HepG2 (cell line): Measurements from ENCODE around the gene GSTA1. TPM values are rescaled to one million over a fixed set of nuclear protein-coding genes. Genes with fewer than 3 reads are reported as not detected.
A peak's percentile ranks its signal among the peaks of the same experiment; 100 is the strongest.

Experiments used
- ERF ChIP-seq: IDR thresholded peaks from 2 replicates; pipeline ENCODE4 v1.6.1; 2018; ENCODE audit warnings: missing biosample characterization, missing genetic modification reagents
- ISX ChIP-seq: sonication (generic); formaldehyde crosslinking; conservative IDR thresholded peaks from 2 replicates; pipeline ENCODE4 v1.5.0; 2020; ENCODE audit warnings: missing genetic modification reagents
- PAF1 ChIP-seq: IDR thresholded peaks from 2 replicates; pipeline ENCODE4 v1.6.1; 2016; ENCODE audit warnings: missing genetic modification reagents, missing compliant biosample characterization
- PAXIP1 ChIP-seq: sonication (generic); formaldehyde crosslinking; conservative IDR thresholded peaks from 2 replicates; pipeline ENCODE4 v1.4.0; 2020; ENCODE audit warnings: mild to moderate bottlenecking, missing genetic modification reagents, moderate library complexity
- PHB2 ChIP-seq: fragments of 450-650 bp; IDR thresholded peaks from 2 replicates; pipeline ENCODE4 v1.6.1; 2018; ENCODE audit not compliant: partially characterized antibody
- POLR2AphosphoS5 ChIP-seq: IDR thresholded peaks from 2 replicates; pipeline ENCODE4 v1.6.1; 2012; ENCODE audit warnings: low read depth, low read length
- SETDB1 ChIP-seq: sonication (generic); formaldehyde crosslinking; IDR thresholded peaks from 2 replicates; pipeline ENCODE4 v1.5.1; 2020; ENCODE audit warnings: missing genetic modification reagents, mild to moderate bottlenecking, borderline replicate concordance
- SMYD3 ChIP-seq: sonication (generic); formaldehyde crosslinking; IDR thresholded peaks from 2 replicates; pipeline ENCODE4 v1.8.1; 2023; ENCODE audit warnings: mild to moderate bottlenecking, missing genetic modification reagents
- STAT6 ChIP-seq: sonication (generic); formaldehyde crosslinking; IDR thresholded peaks from 2 replicates; pipeline ENCODE4 v1.4.0; 2020; ENCODE audit warnings: missing genetic modification reagents, mild to moderate bottlenecking, borderline replicate concordance
- TBL1XR1 ChIP-seq: fragments of 150-350 bp; IDR thresholded peaks from 2 replicates; pipeline ENCODE4 v1.6.1; 2014; ENCODE audit warnings: borderline replicate concordance, low read length; ENCODE audit not compliant: partially characterized antibody
- TGIF2 ChIP-seq: IDR thresholded peaks from 2 replicates; pipeline ENCODE4 v1.6.1; 2016; ENCODE audit warnings: control low read depth, missing compliant biosample characterization
- XRCC5 ChIP-seq: fragments of 200-400 bp; formaldehyde crosslinking; optimal IDR thresholded peaks from 2 replicates; pipeline ENCODE3; 2017; ENCODE audit warnings: mild to moderate bottlenecking, low read length
- ZNF235 ChIP-seq: sonication (generic); formaldehyde crosslinking; IDR thresholded peaks from 2 replicates; pipeline ENCODE4 v1.8.1; 2023; ENCODE audit warnings: mild to moderate bottlenecking, missing genetic modification reagents, borderline replicate concordance
- ZNF33B ChIP-seq: sonication (generic); formaldehyde crosslinking; IDR thresholded peaks from 2 replicates; pipeline ENCODE4 v1.5.1; 2020; ENCODE audit warnings: mild to moderate bottlenecking, missing genetic modification reagents
- ZNF34 ChIP-seq: sonication (generic); formaldehyde crosslinking; IDR thresholded peaks from 2 replicates; pipeline ENCODE4 v1.4.0; 2020; ENCODE audit warnings: mild to moderate bottlenecking, missing genetic modification reagents, borderline replicate concordance
- polyA plus RNA-seq, 8 experiments: library from polyadenylated mRNA; depleted of rRNA in 3 of 8; stranded (reverse) in 7 of 8; unstranded in 1 of 8; fragments of >200 nt; fragmentation: Illumina TruSeq in 4 of 8; extraction: Trizol in 4 of 8; gene quantifications; 2 replicates each; pipeline versions ENCODE4 v1.2.1 to v1.2.3, GENCODE V29; 2011 to 2016; ENCODE audit warnings: low read depth in 4 of 8, missing spikeins in 1 of 8, mixed read lengths in 1 of 8; ENCODE audit not compliant: insufficient read depth in 1 of 8
- total RNA-seq, 5 experiments: library from RNA; depleted of rRNA; stranded (reverse); fragments of >200 nt; fragmentation: Illumina TruSeq; extraction: Trizol; gene quantifications; 2 replicates each; pipeline ENCODE4 v1.2.3, GENCODE V29; 2016; ENCODE audit warnings: low read depth in 1 of 5
- TF ChIP-seq, protein P1 (sequence below): sonication (generic); formaldehyde crosslinking; IDR thresholded peaks from 2 replicates; pipeline ENCODE4 v1.8.1; 2023; ENCODE audit warnings: mild to moderate bottlenecking, inconsistent platforms, moderate library complexity, missing genetic modification reagents, borderline replicate concordance
- TF ChIP-seq, protein P2 (sequence below): sonication (generic); formaldehyde crosslinking; IDR thresholded peaks from 2 replicates; pipeline ENCODE4 v1.8.0; 2022; ENCODE audit warnings: mild to moderate bottlenecking, missing genetic modification reagents; ENCODE audit not compliant: insufficient replicate concordance
- TF ChIP-seq, protein P3 (sequence below): sonication (generic); formaldehyde crosslinking; conservative IDR thresholded peaks from 2 replicates; pipeline ENCODE4 v1.8.1; 2023; ENCODE audit warnings: missing genetic modification reagents

The GSTA1 gene
- total and polyA plus RNA-seq, 2 of the 13 experiments (the other 11 are each of a cell fraction or from before 2014, with no cell fraction given) = 6.2 to 282 TPM

DNA sequence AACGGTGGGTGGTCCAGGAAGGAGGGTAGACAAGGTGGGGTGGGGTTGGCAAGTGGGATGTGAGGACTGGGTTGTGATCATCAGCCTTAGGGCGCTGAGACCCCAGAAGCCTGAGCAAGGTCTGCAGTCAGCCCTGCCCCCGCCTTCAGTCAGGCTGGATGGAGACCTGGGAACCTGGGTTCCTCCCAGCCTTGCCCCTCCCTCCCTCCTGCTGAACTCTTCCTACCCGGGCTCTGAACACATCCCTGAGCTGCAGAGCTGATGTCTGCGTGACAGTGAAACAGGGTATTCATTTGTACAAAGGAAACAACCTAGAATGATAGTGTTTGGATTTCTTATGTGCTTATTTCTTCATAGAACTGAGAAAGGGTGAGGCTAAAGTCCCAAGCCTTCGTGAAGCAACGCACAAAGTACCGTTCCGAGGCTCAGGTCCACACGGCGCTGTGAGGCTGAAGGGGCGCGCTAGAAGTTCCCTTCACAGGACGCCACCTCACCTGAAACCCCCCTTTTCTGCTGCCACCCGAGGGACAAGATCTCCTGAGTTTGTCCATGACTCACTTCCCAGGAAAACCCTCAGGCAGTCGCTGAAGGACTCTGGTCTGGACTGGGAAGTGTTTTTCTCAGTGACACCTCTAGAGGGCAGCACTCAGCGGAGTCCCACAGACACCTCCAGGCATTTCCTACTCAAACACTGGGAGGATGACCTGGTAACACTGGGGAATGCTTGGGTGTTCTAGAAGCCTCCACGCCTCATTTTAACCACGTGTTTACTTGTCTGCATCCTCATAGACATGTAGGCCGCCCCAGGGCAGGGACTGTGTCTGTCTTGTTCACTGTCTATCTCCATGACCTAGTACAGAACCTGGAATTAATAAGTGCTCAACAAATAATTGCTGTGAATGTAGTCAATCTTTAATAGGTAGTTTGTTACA lies 35.8 kb upstream of the GSTA1 start (continued):
- TF ChIP-seq PAXIP1 = peak; percentile 39; the same call in 1 of the 2 replicates
- TF ChIP-seq, protein P1, sequence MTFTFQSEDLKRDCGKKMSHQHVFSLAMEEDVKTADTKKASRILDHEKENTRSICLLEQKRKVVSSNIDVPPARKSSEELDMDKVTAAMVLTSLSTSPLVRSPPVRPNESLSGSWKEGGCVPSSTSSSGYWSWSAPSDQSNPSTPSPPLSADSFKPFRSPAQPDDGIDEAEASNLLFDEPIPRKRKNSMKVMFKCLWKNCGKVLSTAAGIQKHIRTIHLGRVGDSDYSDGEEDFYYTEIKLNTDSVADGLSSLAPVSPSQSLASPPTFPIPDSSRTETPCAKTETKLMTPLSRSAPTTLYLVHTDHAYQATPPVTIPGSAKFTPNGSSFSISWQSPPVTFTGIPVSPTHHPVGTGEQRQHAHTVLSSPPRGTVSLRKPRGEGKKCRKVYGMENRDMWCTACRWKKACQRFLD (CRISPR knock-in tag) = no peak
- no peak for TF ChIP-seq POLR2AphosphoS5
- TF ChIP-seq ZNF34 = no peak
- 0 out of 2 replicates have a peak, but pooled peaks have one; percentile 50 for TF ChIP-seq ZNF33B (CRISPR knock-in tag)
- TF ChIP-seq ERF (CRISPR knock-in tag) = peak; percentile 60; the same call in 1 of the 2 replicates
- no peak for TF ChIP-seq STAT6 (CRISPR knock-in tag)
- TF ChIP-seq PHB2 = no peak
- TF ChIP-seq, protein P2, sequence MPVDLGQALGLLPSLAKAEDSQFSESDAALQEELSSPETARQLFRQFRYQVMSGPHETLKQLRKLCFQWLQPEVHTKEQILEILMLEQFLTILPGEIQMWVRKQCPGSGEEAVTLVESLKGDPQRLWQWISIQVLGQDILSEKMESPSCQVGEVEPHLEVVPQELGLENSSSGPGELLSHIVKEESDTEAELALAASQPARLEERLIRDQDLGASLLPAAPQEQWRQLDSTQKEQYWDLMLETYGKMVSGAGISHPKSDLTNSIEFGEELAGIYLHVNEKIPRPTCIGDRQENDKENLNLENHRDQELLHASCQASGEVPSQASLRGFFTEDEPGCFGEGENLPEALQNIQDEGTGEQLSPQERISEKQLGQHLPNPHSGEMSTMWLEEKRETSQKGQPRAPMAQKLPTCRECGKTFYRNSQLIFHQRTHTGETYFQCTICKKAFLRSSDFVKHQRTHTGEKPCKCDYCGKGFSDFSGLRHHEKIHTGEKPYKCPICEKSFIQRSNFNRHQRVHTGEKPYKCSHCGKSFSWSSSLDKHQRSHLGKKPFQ (CRISPR knock-in tag) = no peak
- TF ChIP-seq TBL1XR1 = no peak
- no peak for TF ChIP-seq SMYD3 (CRISPR knock-in tag)
- TF ChIP-seq TGIF2 = no peak
- TF ChIP-seq SETDB1 (CRISPR knock-in tag) = no peak
- TF ChIP-seq, protein P3, sequence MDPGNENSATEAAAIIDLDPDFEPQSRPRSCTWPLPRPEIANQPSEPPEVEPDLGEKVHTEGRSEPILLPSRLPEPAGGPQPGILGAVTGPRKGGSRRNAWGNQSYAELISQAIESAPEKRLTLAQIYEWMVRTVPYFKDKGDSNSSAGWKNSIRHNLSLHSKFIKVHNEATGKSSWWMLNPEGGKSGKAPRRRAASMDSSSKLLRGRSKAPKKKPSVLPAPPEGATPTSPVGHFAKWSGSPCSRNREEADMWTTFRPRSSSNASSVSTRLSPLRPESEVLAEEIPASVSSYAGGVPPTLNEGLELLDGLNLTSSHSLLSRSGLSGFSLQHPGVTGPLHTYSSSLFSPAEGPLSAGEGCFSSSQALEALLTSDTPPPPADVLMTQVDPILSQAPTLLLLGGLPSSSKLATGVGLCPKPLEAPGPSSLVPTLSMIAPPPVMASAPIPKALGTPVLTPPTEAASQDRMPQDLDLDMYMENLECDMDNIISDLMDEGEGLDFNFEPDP (CRISPR knock-in tag) = no peak
- TF ChIP-seq XRCC5 = peak; percentile 86
- TF ChIP-seq PAF1 = no peak
- no peak for TF ChIP-seq ISX (CRISPR knock-in tag)
- no peak for TF ChIP-seq ZNF235 (CRISPR knock-in tag)
